CD4-positive, CD25-positive, alpha-beta regulatory T cell (primary cell): ENCODE data around the gene PXMP2. TPM values are rescaled to one million over a fixed set of nuclear protein-coding genes. Genes with fewer than 3 reads are reported as not detected.
A peak's percentile ranks its signal among the peaks of the same experiment; 100 is the strongest.
"Not testable (repeated sequence)": the region's sequence is repeated elsewhere in the genome, so short reads cannot be mapped to it uniquely, and the experiment has no call there.

Experiments
- ATAC-seq, 2 donors: fragments of 150-1000 bp; cut with Tn5 transposase; one replicate each; pipeline ENCODE4 v1.10.0; 2021; ENCODE audit warnings: low read depth in 2 of 2, moderate number of reproducible peaks in 2 of 2, moderate library complexity in 1 of 2
- DNase-seq, 3 donors: peaks; one replicate each; pipeline versions ENCODE4 v3.0.0 to v3.0.0-alpha.2; 2012 to 2022; ENCODE audit warnings: mixed read lengths in 1 of 3
- H3K27ac ChIP-seq: one replicate; pipeline ENCODE4 v1.7.0; 2013; ENCODE audit warnings: mild to moderate bottlenecking, low read length; ENCODE audit not compliant: insufficient read depth, poor library complexity, severe bottlenecking
- H3K27me3 ChIP-seq: one replicate; pipeline ENCODE4 v1.7.0; 2013; ENCODE audit warnings: low read length; ENCODE audit not compliant: control insufficient read depth, insufficient read depth
- H3K36me3 ChIP-seq: one replicate; pipeline ENCODE4 v1.7.0; 2013; ENCODE audit warnings: mild to moderate bottlenecking, low read length, moderate library complexity; ENCODE audit not compliant: control insufficient read depth, insufficient read depth
- H3K4me1 ChIP-seq: 2 replicates; pipeline ENCODE4 v1.7.0; 2013; ENCODE audit warnings: mild to moderate bottlenecking, low read length; ENCODE audit not compliant: insufficient read depth, control insufficient read depth, poor library complexity, severe bottlenecking
- H3K4me3 ChIP-seq: one replicate; pipeline ENCODE4 v1.7.0; 2013; ENCODE audit warnings: low read depth, mild to moderate bottlenecking, low read length, moderate library complexity
- H3K9me3 ChIP-seq, 2 experiments: 1 replicate in 1 of 2; 2 replicates in 1 of 2; pipeline ENCODE4 v1.7.0; 2013; ENCODE audit warnings: low read length in 2 of 2, mild to moderate bottlenecking in 1 of 2, moderate library complexity in 1 of 2; ENCODE audit not compliant: control insufficient read depth in 2 of 2
- H3K27ac Mint-ChIP-seq, 3 donors: one replicate each; pipeline ENCODE4 v1.8.0; 2020 to 2022; ENCODE audit warnings: mild to moderate bottlenecking in 3 of 3, mixed read lengths in 3 of 3, moderate library complexity in 2 of 3
- H3K27me3 Mint-ChIP-seq: one replicate; pipeline ENCODE4 v1.8.0; 2022; ENCODE audit warnings: mild to moderate bottlenecking, mixed read lengths
- H3K36me3 Mint-ChIP-seq: one replicate; pipeline ENCODE4 v1.8.0; 2020; ENCODE audit warnings: mixed read lengths
- H3K4me1 Mint-ChIP-seq, 4 donors: one replicate each; pipeline ENCODE4 v1.8.0; 2020 to 2022; ENCODE audit warnings: mixed read lengths in 4 of 4, mild to moderate bottlenecking in 1 of 4
- H3K4me3 Mint-ChIP-seq, 4 donors: one replicate each; pipeline ENCODE4 v1.8.0; 2020 to 2022; ENCODE audit warnings: mild to moderate bottlenecking in 4 of 4, mixed read lengths in 4 of 4, moderate library complexity in 3 of 4
- H3K9me3 Mint-ChIP-seq, 7 donors: one replicate each; pipeline ENCODE4 v1.8.0; 2020 to 2022; ENCODE audit warnings: mixed read lengths in 7 of 7, mild to moderate bottlenecking in 3 of 7, moderate library complexity in 2 of 7
- polyA plus RNA-seq, 4 donors: library from polyadenylated mRNA; unstranded; fragments of 300-500 nt; fragmentation: Illumina TruSeq; gene quantifications; one replicate each; pipeline ENCODE4 v1.2.3, GENCODE V29; 2021
- total RNA-seq: library from RNA; stranded (reverse); gene quantifications from one replicate; pipeline ENCODE4 v1.2.3, GENCODE V29; 2022

Gene PXMP2
- total and polyA plus RNA-seq, 5 donors from 2014 or later, result 3.5 to 20.3 (median 15.2) TPM

GRCh38 chr12:132690112-132690511 is 2.7 kb downstream of the PXMP2 start:
- no peaks in the 10 kb centered on the region for H3K9me3 Mint-ChIP-seq
- H3K4me1 ChIP-seq, result peaks cover 16% of the 10 kb centered on the region
- DNase-seq (no peak), ATAC-seq (no peak)
- no peaks in the 10 kb centered on the region for H3K27me3 Mint-ChIP-seq
- peaks cover 6 to 25% (median 12%) of the 10 kb centered on the region in 4 donors for H3K4me1 Mint-ChIP-seq
- no peak overlapping the region for H3K4me3 ChIP-seq
- no peaks in the 10 kb centered on the region for H3K27me3 ChIP-seq
- no peaks in the 10 kb centered on the region for H3K36me3 ChIP-seq
- peak overlapping the region; percentile 62 to 81 (median 76) for H3K4me3 Mint-ChIP-seq
- H3K27ac ChIP-seq, result no peak overlapping the region
- no peaks in the 10 kb centered on the region for H3K9me3 ChIP-seq
- H3K27ac Mint-ChIP-seq, result peak overlapping the region in 2 of 3 donors; percentile 2 to 52
- H3K36me3 Mint-ChIP-seq, result no peaks in the 10 kb centered on the region

GRCh38 chr12:132692030-132692429 is 4.6 kb downstream of the PXMP2 start:
- not testable (repeated sequence) for H3K27me3 Mint-ChIP-seq, H3K4me3 ChIP-seq, ATAC-seq, H3K27ac ChIP-seq, H3K4me3 Mint-ChIP-seq, H3K4me1 ChIP-seq, H3K36me3 ChIP-seq, H3K27me3 ChIP-seq, H3K36me3 Mint-ChIP-seq, DNase-seq, H3K27ac Mint-ChIP-seq, H3K9me3 Mint-ChIP-seq, H3K9me3 ChIP-seq
- H3K4me1 Mint-ChIP-seq, result peaks cover 0 to 14% (median 8%) of the 10 kb centered on the region in 4 donors

- not testable (repeated sequence) for ATAC-seq, H3K4me3 ChIP-seq, H3K27ac ChIP-seq, H3K27me3 Mint-ChIP-seq, DNase-seq, H3K36me3 ChIP-seq, H3K27me3 ChIP-seq, H3K9me3 ChIP-seq, H3K9me3 Mint-ChIP-seq, H3K4me1 ChIP-seq, H3K4me1 Mint-ChIP-seq
- peaks cover 12% of the 10 kb centered on the region for H3K36me3 Mint-ChIP-seq
- H3K27ac Mint-ChIP-seq, result peak overlapping the region in 1 of 3 donors; percentile 59
- peak overlapping the region in 1 of 4 donors; percentile 43 for H3K4me3 Mint-ChIP-seq
Measured at GRCh38 chr12:132694888-132695287, 7.5 kb downstream of the PXMP2 start.

- Mint-ChIP-seq H3K4me1 (peaks cover 0 to 2% (median 1%) of the 10 kb centered on the region in 4 donors), H3K36me3 (peaks cover 16% of the 10 kb centered on the region), H3K9me3 (peaks cover 0 to 1% (median 0%) of the 10 kb centered on the region in 7 donors), H3K27ac (peak overlapping the region in 1 of 3 donors; percentile 59), H3K27me3 (no peaks in the 10 kb centered on the region), H3K4me3 (peak overlapping the region in 1 of 4 donors; percentile 43)
- H3K27ac ChIP-seq, result no peak overlapping the region
- no peak for DNase-seq
- no peak overlapping the region for H3K4me3 ChIP-seq
- no peaks in the 10 kb centered on the region for H3K27me3 ChIP-seq
- no peaks in the 10 kb centered on the region for H3K4me1 ChIP-seq
- no peaks in the 10 kb centered on the region for H3K9me3 ChIP-seq
- peaks cover 8% of the 10 kb centered on the region for H3K36me3 ChIP-seq
- no peak for ATAC-seq
Measured at GRCh38 chr12:132695431-132695830, 8.0 kb downstream of the PXMP2 start.

GRCh38 chr12:132698341-132698740 is 11.0 kb downstream of the PXMP2 start:
- ATAC-seq (no peak), DNase-seq (no peak)
- no peaks in the 10 kb centered on the region for H3K27me3 ChIP-seq
- Mint-ChIP-seq H3K4me3 (no peak overlapping the region), H3K36me3 (peaks cover 17% of the 10 kb centered on the region), H3K27ac (no peak overlapping the region), H3K27me3 (no peaks in the 10 kb centered on the region), H3K9me3 (peaks cover 0 to 1% (median 0%) of the 10 kb centered on the region in 7 donors), H3K4me1 (peaks cover 0 to 4% (median 1%) of the 10 kb centered on the region in 4 donors)
- H3K9me3 ChIP-seq, result no peaks in the 10 kb centered on the region
- H3K27ac ChIP-seq, result no peak overlapping the region
- H3K36me3 ChIP-seq, result peaks cover 8% of the 10 kb centered on the region
- no peak overlapping the region for H3K4me3 ChIP-seq
- H3K4me1 ChIP-seq, result no peaks in the 10 kb centered on the region

GRCh38 chr12:132700212-132700822 is 12.9 kb downstream of the PXMP2 start:
- Histone ChIP-seq H3K9me3 (no peaks in the 10 kb centered on the region), H3K4me1 (no peaks in the 10 kb centered on the region), H3K4me3 (no peak overlapping the region), H3K36me3 (peaks cover 8% of the 10 kb centered on the region), H3K27ac (no peak overlapping the region), H3K27me3 (no peaks in the 10 kb centered on the region)
- Mint-ChIP-seq H3K27ac (no peak overlapping the region), H3K4me3 (no peak overlapping the region), H3K36me3 (peaks cover 16% of the 10 kb centered on the region), H3K27me3 (no peaks in the 10 kb centered on the region), H3K4me1 (peaks cover 0 to 4% (median 1%) of the 10 kb centered on the region in 4 donors), H3K9me3 (peaks cover 0 to 1% (median 0%) of the 10 kb centered on the region in 7 donors)
- no peak for ATAC-seq
- no peak for DNase-seq

GRCh38 chr12:132702640-132703039 is 15.3 kb downstream of the PXMP2 start:
- Histone ChIP-seq H3K27me3 (no peaks in the 10 kb centered on the region), H3K36me3 (peaks cover 2% of the 10 kb centered on the region), H3K4me1 (no peaks in the 10 kb centered on the region), H3K27ac (no peak overlapping the region), H3K9me3 (peaks cover 0 to 5% of the 10 kb centered on the region in 2 experiments), H3K4me3 (no peak overlapping the region)
- no peak overlapping the region for H3K4me3 Mint-ChIP-seq
- peaks cover 0 to 9% (median 1%) of the 10 kb centered on the region in 4 donors for H3K4me1 Mint-ChIP-seq
- peak overlapping the region in 1 of 3 donors; percentile 9 for H3K27ac Mint-ChIP-seq
- H3K27me3 Mint-ChIP-seq, result no peaks in the 10 kb centered on the region
- no peak for DNase-seq
- peaks cover 0 to 6% (median 0%) of the 10 kb centered on the region in 7 donors for H3K9me3 Mint-ChIP-seq
- ATAC-seq, result no peak
- peaks cover 8% of the 10 kb centered on the region for H3K36me3 Mint-ChIP-seq

GRCh38 chr12:132703641-132704040 is 16.3 kb downstream of the PXMP2 start:
- H3K4me1 ChIP-seq, result no peaks in the 10 kb centered on the region
- Mint-ChIP-seq H3K4me3 (no peak overlapping the region), H3K27me3 (no peaks in the 10 kb centered on the region), H3K9me3 (peaks cover 0 to 15% (median 2%) of the 10 kb centered on the region in 7 donors), H3K27ac (no peak overlapping the region), H3K4me1 (peaks cover 0 to 9% (median 1%) of the 10 kb centered on the region in 4 donors), H3K36me3 (peaks cover 5% of the 10 kb centered on the region)
- H3K9me3 ChIP-seq, result peaks cover 0 to 5% of the 10 kb centered on the region in 2 experiments
- no peaks in the 10 kb centered on the region for H3K27me3 ChIP-seq
- ATAC-seq (no peak), DNase-seq (no peak)
- no peak overlapping the region for H3K27ac ChIP-seq
- H3K36me3 ChIP-seq, result no peaks in the 10 kb centered on the region
- H3K4me3 ChIP-seq, result no peak overlapping the region
